Psoas muscle (tissue), 8 donors: Measurements from ENCODE around the gene RHBDD2. TPM values are rescaled to one million over a fixed set of nuclear protein-coding genes. Genes with fewer than 3 reads are reported as not detected.

ENCODE experiments used
- ATAC-seq, 4 donors: fragments of 200-7000 bp; cut with Tn5 transposase; one replicate each; pipeline ENCODE4 v1.9.1; 2020; ENCODE audit warnings: moderate library complexity in 3 of 4, mild to moderate bottlenecking in 2 of 4
- DNase-seq, 2 donors: peaks; one replicate each; pipeline ENCODE4 v3.0.0-alpha.2; 2020
- H3K27ac ChIP-seq: fragments of 200-600 bp; one replicate; pipeline ENCODE4 v1.8.0; 2022
- H3K27me3 ChIP-seq, 3 donors: fragments of 200-600 bp in 1 of 3; one replicate each; pipeline versions ENCODE4 v1.6.1 to v1.8.0; 2013 to 2022; ENCODE audit warnings: low read length in 2 of 3, mild to moderate bottlenecking in 2 of 3, moderate library complexity in 1 of 3; ENCODE audit not compliant: insufficient read depth in 3 of 3
- H3K36me3 ChIP-seq, 2 donors: fragments of 200-600 bp in 1 of 2; one replicate each; pipeline versions ENCODE4 v1.6.1 to v1.8.0; 2013 to 2022; ENCODE audit warnings: low read depth in 1 of 2, mild to moderate bottlenecking in 1 of 2, moderate library complexity in 1 of 2; ENCODE audit not compliant: insufficient read depth in 1 of 2
- H3K4me1 ChIP-seq: fragments of 200-600 bp; one replicate; pipeline ENCODE4 v1.8.0; 2022
- H3K4me3 ChIP-seq: fragments of 200-600 bp; one replicate; pipeline ENCODE4 v1.8.0; 2022; ENCODE audit warnings: mild to moderate bottlenecking
- H3K9me3 ChIP-seq: fragments of 200-600 bp; one replicate; pipeline ENCODE4 v1.8.0; 2022
- WGBS, 3 donors: extraction: QIAGEN DNeasy Blood & Tissue Kit; methylation state at CpG; one replicate each; pipeline versions ENCODE4 v1.1.6 to v1.1.7; 2013; 5-methylcytosine and 5-hydroxymethylcytosine counted together
- intact Hi-C, 2 donors: fragments of 100-400 bp; cut with DNase I; formaldehyde crosslinking; loops; one replicate each; pipeline versions ENCODE4 v1.11.0 to v1.14.2; 2022
- polyA plus RNA-seq, 3 donors: library from polyadenylated mRNA; stranded (reverse); fragments of 200-250 nt; gene quantifications; one replicate each; pipeline ENCODE4 v1.2.3, GENCODE V29; 2013
- total RNA-seq, 4 donors: library from RNA; stranded (reverse); fragmentation: NEBNext Ultra II Directional in 2 of 4; extraction: Animal tissue kit (Norgen Biotek cat#: 25700) in 2 of 4; gene quantifications; one replicate each; pipeline versions ENCODE4 v1.2.1 to v1.2.4, GENCODE V29; 2021 to 2023
- TF ChIP-seq, protein P1 (sequence below): fragments of 200-600 bp; IDR thresholded peaks from one replicate; pipeline ENCODE4 v1.8.0; 2022; ENCODE audit warnings: antibody characterized with exemption
- donor health status: healthy with polysubstance abuse.
- donor health status: DM: no; HTN: no; CAD: no; lungs with moderate emphysema.
- donor health status: Bipolar disorder and iron deficiency.
- donor health status: healthy.
- donor health status: DM: yes; HTN: yes; CAD: no.
- donor health status: DM: no; HTN: no; CAD: no.
- donor health status: DM: no; HTN: no; CAD: no.
- donor health status: DM: yes; HTN: yes; CAD: no.

The RHBDD2 gene
- total and polyA plus RNA-seq, 7 donors = 18.3 to 38.9 (median 30.4) TPM

DNA sequence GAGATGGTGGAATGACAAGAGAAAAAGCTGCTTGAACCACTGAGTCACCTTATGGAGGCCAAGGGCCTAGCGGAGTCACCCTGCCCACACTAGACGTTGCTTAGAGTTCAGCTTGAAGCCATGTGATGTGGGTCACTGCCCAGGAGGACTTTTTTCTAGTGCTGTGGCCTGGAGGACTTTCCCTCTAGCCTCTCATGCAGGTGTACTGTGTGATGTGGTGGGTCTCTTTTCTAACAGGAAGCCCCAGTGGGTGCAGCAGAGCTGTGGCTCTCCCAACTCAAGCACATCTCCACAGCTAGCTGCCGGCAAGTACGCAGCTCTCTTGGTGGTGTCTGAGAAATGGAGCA is 49.7 kb downstream of the RHBDD2 start:
- Histone ChIP-seq H3K27me3 (no peaks in the 10 kb centered on the region), H3K36me3 (no peaks in the 10 kb centered on the region), H3K4me1 (peaks cover 19% of the 10 kb centered on the region), H3K27ac (no peak overlapping the region), H3K4me3 (no peak overlapping the region), H3K9me3 (no peaks in the 10 kb centered on the region)
- 86 to 91% (median 90%) methylated on average over 4 of the region's 4 CpGs for WGBS, 3 donors
- peak in 1 of 2 donors; percentile 6 for DNase-seq
- intact Hi-C loops = no loop called here
- no peak for ATAC-seq
- TF ChIP-seq, protein P1, sequence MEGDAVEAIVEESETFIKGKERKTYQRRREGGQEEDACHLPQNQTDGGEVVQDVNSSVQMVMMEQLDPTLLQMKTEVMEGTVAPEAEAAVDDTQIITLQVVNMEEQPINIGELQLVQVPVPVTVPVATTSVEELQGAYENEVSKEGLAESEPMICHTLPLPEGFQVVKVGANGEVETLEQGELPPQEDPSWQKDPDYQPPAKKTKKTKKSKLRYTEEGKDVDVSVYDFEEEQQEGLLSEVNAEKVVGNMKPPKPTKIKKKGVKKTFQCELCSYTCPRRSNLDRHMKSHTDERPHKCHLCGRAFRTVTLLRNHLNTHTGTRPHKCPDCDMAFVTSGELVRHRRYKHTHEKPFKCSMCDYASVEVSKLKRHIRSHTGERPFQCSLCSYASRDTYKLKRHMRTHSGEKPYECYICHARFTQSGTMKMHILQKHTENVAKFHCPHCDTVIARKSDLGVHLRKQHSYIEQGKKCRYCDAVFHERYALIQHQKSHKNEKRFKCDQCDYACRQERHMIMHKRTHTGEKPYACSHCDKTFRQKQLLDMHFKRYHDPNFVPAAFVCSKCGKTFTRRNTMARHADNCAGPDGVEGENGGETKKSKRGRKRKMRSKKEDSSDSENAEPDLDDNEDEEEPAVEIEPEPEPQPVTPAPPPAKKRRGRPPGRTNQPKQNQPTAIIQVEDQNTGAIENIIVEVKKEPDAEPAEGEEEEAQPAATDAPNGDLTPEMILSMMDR = no peak

- Histone ChIP-seq H3K36me3 (no peaks in the 10 kb centered on the region), H3K9me3 (no peaks in the 10 kb centered on the region), H3K4me1 (peaks cover 15% of the 10 kb centered on the region), H3K27me3 (no peaks in the 10 kb centered on the region), H3K27ac (no peak overlapping the region), H3K4me3 (no peak overlapping the region)
- ATAC-seq (no peak), DNase-seq (peak in 1 of 2 donors; percentile 19)
- intact Hi-C loops = no loop called here
- TF ChIP-seq, protein P1 = no peak
- 51 to 67% (median 59%) methylated on average over 5 of the region's 5 CpGs for WGBS, 3 donors
Observed at GRCh38 chr7:75931680-75932079, 52.8 kb downstream of the RHBDD2 start.

DNA sequence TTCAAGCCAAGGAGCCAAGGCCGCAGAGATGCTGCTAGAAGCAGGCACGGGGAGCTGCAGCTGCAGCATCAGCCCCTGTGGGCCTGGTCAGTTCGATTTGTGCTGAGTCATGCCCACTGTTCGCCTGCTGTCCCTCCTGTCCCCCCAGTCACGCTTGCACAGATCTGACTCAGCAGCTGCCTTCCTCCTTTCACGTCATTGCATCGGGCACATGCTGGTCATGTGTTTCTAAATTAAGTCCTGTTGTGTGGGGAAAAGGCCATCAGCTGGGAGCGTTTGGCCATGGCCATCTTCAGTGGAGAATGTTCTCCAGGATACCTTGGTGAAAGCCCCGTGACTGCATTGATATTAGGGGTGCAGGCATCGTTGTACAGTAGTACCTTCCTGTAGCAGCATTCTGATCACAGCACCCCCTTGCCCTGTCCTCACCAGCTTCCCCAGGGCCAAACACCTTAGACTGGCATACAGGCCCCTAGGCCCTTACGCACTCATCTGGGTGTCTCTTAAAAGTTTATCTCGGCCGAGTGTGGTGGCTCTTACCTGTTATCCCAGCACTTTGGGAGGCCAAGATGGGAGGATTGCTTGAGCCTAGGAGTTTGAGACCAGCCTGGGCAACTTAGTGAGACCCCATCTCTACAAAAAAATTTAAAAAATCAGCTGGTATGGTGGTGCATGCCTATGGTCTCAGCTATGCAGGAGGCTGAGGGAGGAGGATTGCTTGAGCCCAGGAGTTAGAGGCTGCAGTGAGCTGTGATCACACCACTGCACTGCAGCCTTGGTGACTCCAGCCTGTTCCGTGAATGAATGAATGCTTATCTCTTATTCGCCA is 59.3 kb downstream of the RHBDD2 start:
- no peaks in the 10 kb centered on the region for H3K9me3 ChIP-seq
- H3K27me3 ChIP-seq = no peaks in the 10 kb centered on the region
- DNase-seq (peak; percentile 77 to 88), ATAC-seq (peak; percentile 87 to 92 (median 90))
- intact Hi-C loops = no loop called here
- TF ChIP-seq, protein P1 = no peak
- peak overlapping the region; percentile 56 for H3K27ac ChIP-seq
- H3K36me3 ChIP-seq = no peaks in the 10 kb centered on the region
- no peak overlapping the region for H3K4me3 ChIP-seq
- 44 to 51% (median 49%) methylated on average over 15 of the region's 15 CpGs for WGBS, 3 donors
- peaks cover 21% of the 10 kb centered on the region for H3K4me1 ChIP-seq

Other genes starting within 250 kb of the RHBDD2 start
- gene HIP1, start 140.1 kb upstream of the RHBDD2 start, total RNA-seq = 10 to 100 TPM in 1 of 4 donors, 1 to 10 TPM in 3; 5.4 to 11.9 (median 7.1) TPM
- gene HIP1, start 140.1 kb upstream of the RHBDD2 start, polyA plus RNA-seq = 1 to 10 TPM; 2.5 to 3.9 (median 3.7) TPM
- gene CCL26, start 106.8 kb upstream of the RHBDD2 start, total RNA-seq = not detected
- under 1 TPM in 2 of 3 donors, not detected in 1; 0.27 to 0.34 TPM for gene CCL26, start 106.8 kb upstream of the RHBDD2 start, polyA plus RNA-seq
- not detected for gene CCL24, start 65.2 kb upstream of the RHBDD2 start, total RNA-seq
- gene CCL24, start 65.2 kb upstream of the RHBDD2 start, polyA plus RNA-seq = not detected
- 100 to 1,000 TPM in 2 of 4 donors, 10 to 100 TPM in 2; 48.8 to 206 (median 117) TPM for gene POR, start 36.1 kb downstream of the RHBDD2 start, total RNA-seq
- gene POR, start 36.1 kb downstream of the RHBDD2 start, polyA plus RNA-seq = 100 to 1,000 TPM in 2 of 3 donors, 10 to 100 TPM in 1; 81.4 to 288 (median 138) TPM
- 100 to 1,000 TPM in 1 of 4 donors, 10 to 100 TPM in 3; 70.1 to 103 (median 87.1) TPM for gene TMEM120A, start 115.6 kb downstream of the RHBDD2 start, total RNA-seq
- 100 to 1,000 TPM; 106 to 185 (median 107) TPM for gene TMEM120A, start 115.6 kb downstream of the RHBDD2 start, polyA plus RNA-seq
- gene STYXL1, start 169.0 kb downstream of the RHBDD2 start, total RNA-seq = 10 to 100 TPM in 3 of 4 donors, 1 to 10 TPM in 1; 6.6 to 42.3 (median 14.1) TPM
- 10 to 100 TPM in 2 of 3 donors, 1 to 10 TPM in 1; 9.5 to 67.5 (median 39.9) TPM for gene STYXL1, start 169.0 kb downstream of the RHBDD2 start, polyA plus RNA-seq
- 100 to 1,000 TPM; 483 to 621 (median 527) TPM for gene MDH2, start 169.1 kb downstream of the RHBDD2 start, total RNA-seq
- 100 to 1,000 TPM; 385 to 453 (median 396) TPM for gene MDH2, start 169.1 kb downstream of the RHBDD2 start, polyA plus RNA-seq